GM13977 (cell line): ENCODE measurements around the gene PRSS21.

Experiments
- DNase-seq: peaks from one replicate; pipeline ENCODE4 v3.0.0; 2012; ENCODE audit warnings: low spot score
- in situ Hi-C: fragments of 300-500 bp; cut with MboI; formaldehyde crosslinking; loops from one replicate; pipeline ENCODE4 v1.12.0; 2022; ENCODE audit warnings: low sequenced_read_pairs, low pct_unique_long_range_greater_than_20kb, mixed read lengths, inconsistent platforms; ENCODE audit not compliant: unreplicated experiment
- TF ChIP-seq, protein P1 (sequence below): IDR thresholded peaks from 2 replicates; pipeline ENCODE4 v1.5.1; 2012; ENCODE audit warnings: mild to moderate bottlenecking, control low read depth; ENCODE audit not compliant: insufficient read depth; ENCODE audit errors: extremely low read depth, missing control alignments

PRSS21 gene

DNA sequence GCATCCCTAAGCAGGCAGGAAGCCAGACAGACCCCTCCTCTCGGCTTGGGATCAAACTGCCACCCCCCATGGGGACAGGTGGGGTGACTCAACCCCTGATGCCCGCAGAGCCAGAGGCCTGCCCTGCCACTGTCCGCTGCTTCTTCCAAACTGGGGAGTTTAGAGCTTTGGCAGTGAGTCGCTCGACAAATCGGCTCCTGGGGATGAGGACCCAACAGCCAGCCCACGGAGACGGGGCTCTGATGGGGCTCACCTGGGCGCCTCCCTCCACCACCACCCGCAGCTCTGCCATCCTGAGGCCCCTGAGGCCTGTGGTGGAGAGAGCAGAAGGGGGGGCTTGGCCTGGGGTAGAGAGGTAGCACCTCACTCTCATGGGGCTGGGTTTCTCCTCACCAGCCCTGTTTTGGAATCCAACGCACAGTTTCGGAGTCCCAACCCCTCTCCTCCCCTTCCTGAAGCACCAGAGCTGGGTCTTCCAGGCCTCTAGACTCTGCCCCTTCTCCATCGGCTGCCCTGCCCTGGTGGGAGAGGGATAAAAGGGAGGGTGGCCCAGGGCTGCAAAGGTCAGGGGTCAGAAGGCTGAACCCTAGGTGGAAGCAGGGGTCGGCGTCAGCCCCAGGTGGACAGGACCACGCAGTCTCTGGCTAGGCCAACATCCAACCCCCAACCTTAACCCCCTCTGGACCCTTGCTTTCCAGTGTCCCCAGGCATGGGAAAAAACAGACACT is 35.1 kb downstream of the PRSS21 start:
- no peak for DNase-seq
- TF ChIP-seq, protein P1, sequence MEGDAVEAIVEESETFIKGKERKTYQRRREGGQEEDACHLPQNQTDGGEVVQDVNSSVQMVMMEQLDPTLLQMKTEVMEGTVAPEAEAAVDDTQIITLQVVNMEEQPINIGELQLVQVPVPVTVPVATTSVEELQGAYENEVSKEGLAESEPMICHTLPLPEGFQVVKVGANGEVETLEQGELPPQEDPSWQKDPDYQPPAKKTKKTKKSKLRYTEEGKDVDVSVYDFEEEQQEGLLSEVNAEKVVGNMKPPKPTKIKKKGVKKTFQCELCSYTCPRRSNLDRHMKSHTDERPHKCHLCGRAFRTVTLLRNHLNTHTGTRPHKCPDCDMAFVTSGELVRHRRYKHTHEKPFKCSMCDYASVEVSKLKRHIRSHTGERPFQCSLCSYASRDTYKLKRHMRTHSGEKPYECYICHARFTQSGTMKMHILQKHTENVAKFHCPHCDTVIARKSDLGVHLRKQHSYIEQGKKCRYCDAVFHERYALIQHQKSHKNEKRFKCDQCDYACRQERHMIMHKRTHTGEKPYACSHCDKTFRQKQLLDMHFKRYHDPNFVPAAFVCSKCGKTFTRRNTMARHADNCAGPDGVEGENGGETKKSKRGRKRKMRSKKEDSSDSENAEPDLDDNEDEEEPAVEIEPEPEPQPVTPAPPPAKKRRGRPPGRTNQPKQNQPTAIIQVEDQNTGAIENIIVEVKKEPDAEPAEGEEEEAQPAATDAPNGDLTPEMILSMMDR = no peak
- in situ Hi-C loops = no loop called here

DNA sequence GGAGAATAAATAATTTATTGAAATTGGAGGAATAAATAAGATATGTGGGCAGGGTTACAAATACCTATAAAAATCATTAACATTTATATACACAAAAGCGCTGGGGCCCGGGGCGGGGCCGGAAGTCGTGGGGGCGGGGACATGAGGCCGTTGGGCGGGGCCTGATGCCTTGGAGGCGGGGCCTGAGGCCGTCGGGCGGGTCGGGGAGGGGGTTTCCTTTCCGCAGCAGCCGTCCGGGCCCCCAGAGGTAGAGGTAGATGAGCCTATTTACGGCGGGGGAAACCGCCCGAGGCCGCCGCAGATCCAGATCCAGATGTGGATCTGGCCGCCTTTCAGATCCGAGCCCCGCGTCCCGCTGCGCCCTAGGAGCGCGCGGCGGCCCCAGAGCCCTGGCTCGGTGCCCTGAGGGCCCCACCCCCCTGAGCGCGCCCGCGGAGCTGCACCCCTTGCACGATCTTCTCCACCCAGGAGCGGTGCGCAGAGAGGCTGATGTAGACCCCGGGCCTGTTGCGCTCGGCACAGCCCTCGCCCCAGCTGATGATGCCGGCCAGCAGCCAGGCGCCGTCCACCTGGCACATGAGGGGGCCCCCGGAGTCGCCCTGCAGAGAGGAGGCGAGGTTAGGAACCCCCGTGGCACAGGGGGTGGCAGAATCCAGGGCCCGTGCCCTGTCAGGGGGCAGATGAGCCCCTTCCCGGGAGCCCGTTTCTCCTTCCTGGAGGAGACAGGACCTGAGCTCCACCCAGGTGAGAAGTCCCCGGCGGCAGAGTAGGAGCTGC is 35.9 kb downstream of the PRSS21 start:
- TF ChIP-seq, protein P1 = no peak
- in situ Hi-C loops = no loop called here
- no peak for DNase-seq

DNA sequence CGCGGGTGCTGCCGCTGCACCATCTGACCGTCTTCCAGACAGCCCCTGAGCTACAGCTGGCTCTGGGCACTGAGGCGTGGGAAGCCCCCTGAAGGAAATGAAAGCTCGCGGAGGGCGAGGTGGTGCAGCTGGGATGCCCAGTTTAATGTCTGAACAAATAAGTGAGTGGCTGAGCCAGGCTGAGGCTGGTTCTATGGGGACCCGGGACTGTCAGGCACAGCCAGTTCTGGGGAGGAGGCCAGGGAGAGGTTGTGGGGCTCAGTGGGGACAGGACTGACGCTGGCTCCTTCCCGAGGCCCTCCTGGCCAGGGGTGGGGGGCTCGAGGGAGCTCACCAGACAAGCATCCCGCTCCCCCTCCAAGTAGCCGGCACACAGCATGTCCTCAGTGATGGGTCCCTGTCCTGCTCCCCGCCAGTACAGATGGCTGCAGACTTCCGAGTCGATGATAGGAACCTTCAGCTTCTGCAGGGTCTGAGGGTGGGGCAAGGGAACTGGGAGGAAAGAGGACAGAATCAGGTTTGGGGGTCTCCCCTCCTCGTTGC is 36.6 kb downstream of the PRSS21 start:
- in situ Hi-C loops = no loop called here
- DNase-seq = no peak

DNA sequence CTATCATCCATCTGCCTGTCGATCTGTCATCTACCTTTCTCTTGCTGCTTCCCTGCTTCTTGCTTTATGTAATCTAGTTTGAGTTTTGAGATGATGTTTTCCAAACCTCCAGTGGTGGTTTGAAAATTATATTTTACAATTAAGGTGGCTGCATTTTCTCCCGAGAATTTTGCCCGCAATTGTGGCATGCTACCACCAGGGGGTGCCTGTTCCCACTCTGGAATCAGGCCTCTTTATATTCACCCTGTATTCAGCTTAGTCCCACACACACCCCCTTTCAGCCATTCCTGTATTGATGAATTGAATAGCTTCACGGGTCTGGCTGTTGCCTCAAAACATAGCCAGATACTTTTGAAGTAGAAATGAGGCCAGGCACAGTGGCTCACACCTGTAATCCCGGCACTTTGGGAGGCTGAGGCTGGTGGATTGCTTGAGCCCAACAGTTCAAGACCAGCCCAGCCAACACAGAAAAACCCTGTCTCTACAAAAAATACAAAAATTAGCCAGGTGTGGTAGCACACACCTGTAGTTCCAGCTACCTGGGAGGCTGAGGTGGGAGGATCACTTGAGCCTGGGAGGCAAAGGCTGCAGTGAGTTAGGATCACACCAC is 37.8 kb downstream of the PRSS21 start:
- in situ Hi-C loops = no loop called here
- TF ChIP-seq, protein P1 = peak; percentile 36
- DNase-seq = peak; percentile 41

More for the DNA sequence above, 36.6 kb downstream of the PRSS21 start:
- TF ChIP-seq, protein P1 = no peak

DNA sequence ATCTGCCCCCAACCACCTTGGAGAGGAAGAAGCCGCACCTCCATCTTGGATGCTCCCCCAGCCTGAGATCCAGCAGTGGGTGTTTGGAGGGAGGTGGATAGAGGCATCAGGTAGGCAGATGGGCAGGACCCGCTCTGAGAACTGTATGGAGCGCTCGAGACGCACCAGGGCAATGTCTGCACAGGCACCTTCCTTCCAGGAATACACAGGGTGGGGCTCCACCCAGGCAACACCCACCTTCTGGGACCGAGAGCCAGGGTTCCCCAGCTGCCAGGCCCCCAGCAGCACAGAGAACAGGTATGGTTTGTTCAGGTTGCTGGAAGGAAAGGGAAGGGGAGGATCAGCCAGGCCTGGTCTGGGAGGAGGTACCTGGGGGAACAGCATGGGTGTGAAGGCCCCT is 38.5 kb downstream of the PRSS21 start:
- TF ChIP-seq, protein P1 = no peak
- DNase-seq = peak; percentile 19
- in situ Hi-C loops = no loop called here

DNA sequence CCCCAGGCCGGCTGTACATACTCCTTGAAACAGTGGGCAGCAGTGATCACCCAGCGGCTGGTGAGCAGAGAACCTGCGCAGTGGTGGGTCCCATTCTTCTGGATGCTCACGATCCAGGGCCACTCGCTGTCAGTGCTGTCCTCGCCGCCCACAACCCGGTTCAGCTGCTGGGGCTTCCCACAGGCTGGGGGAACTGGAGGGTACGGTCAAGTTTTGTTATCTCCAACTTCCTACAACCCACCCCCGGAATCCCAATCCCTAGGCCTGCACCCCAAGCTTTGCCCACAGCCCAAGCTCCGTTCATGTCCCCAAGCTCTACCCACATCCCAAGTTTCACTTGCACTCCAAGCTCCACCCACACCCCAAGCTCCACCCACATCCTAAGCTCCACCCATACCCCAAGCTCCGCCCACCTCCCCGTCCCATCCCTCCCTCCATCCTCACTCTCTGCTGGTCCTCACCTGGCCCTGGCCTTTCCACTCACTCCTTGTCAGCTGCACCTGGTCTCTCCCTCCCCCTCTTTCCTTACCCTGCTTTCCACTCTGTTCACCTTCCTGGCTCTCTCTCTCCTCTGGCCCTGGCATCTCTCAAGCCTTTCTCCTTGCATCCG is 39.1 kb downstream of the PRSS21 start:
- peak; percentile 39 for DNase-seq
- in situ Hi-C loops = no loop called here
- TF ChIP-seq, protein P1 = no peak
